ENCODE measurements around the gene PTPRD.

DNA sequence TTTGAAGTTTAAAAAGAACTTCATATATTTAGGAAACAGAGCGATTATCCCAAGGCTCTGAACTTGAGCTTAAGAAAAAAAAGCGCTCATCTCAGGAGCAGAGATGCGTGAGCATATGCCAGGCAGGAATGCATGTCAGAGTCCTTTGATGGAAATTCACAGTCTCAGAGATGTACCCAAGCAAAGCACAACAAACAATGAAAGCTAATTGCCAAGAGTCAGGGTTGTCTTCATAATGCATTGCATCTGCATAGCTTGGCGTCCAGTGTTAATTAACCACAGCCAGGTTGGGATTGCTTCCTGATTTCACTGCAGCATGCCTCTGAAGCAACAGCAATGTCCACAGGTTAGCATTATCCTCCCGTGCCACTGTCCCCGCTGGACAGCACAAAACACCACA is 1906.3 kb downstream of the PTPRD start:
- no peak for TF ChIP-seq CTCF (IDR thresholded peaks at IDR 0.05; ENCODE audit: low read depth, low read length, poor library complexity, severe bottlenecking)
- no peak for TF ChIP-seq EZH2phosphoT487 (IDR thresholded peaks at IDR 0.05; ENCODE audit: borderline replicate concordance, low read length)

Measured in DOHH2 (cell line).